NT2/D1 (cell line): ENCODE measurements around the gene ZNF428.

ENCODE experiments used
- SUZ12 ChIP-seq: IDR thresholded peaks from 2 replicates; pipeline ENCODE4 v1.6.1; 2011; ENCODE audit not compliant: insufficient read length, insufficient read depth; ENCODE audit errors: extremely low read depth
- YY1 ChIP-seq: IDR thresholded peaks from 2 replicates; pipeline ENCODE4 v1.6.1; 2011; ENCODE audit not compliant: insufficient read length, insufficient read depth
- ZNF274 ChIP-seq: IDR thresholded peaks from 2 replicates; pipeline ENCODE4 v1.6.1; 2011; ENCODE audit warnings: mild to moderate bottlenecking, low read depth, low read length

DNA sequence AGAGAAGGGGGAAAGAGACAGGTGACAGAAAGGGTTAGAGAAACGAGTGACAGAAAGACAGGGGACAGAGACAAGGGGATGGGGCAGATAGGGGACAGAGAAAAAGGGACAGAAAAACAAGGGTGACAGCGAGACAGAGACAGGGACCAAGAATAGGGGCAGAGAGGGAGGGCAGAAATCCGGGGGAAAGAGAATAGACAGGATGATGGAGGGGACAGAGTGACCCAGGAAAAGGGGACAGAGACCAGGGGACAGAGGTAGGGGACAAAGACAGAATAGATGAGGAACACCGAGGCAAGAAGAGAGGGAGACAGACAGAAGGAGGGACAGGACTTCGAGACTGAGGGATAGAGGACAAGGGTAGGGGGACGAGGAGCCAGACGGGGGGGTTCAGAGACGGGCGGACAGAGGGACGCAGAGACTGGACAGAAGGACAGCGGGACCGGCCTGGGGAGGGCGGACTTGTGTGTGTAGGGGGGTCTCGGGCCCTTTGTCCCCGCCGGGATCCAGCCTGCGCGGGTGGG is 19.6 kb upstream of the ZNF428 start:
- TF ChIP-seq ZNF274 (no peak), YY1 (no peak), SUZ12 (no peak)
